HK-2 (cell line): Measurements from ENCODE around the gene EPG5.
"Not testable (repeated sequence)": the region's sequence is repeated elsewhere in the genome, so short reads cannot be mapped to it uniquely, and the experiment has no call there.

ENCODE experiments used
- DNase-seq: peaks from one replicate; pipeline ENCODE4 v3.0.0-alpha.2; 2018; ENCODE audit not compliant: unreplicated experiment

Gene EPG5, protein sequence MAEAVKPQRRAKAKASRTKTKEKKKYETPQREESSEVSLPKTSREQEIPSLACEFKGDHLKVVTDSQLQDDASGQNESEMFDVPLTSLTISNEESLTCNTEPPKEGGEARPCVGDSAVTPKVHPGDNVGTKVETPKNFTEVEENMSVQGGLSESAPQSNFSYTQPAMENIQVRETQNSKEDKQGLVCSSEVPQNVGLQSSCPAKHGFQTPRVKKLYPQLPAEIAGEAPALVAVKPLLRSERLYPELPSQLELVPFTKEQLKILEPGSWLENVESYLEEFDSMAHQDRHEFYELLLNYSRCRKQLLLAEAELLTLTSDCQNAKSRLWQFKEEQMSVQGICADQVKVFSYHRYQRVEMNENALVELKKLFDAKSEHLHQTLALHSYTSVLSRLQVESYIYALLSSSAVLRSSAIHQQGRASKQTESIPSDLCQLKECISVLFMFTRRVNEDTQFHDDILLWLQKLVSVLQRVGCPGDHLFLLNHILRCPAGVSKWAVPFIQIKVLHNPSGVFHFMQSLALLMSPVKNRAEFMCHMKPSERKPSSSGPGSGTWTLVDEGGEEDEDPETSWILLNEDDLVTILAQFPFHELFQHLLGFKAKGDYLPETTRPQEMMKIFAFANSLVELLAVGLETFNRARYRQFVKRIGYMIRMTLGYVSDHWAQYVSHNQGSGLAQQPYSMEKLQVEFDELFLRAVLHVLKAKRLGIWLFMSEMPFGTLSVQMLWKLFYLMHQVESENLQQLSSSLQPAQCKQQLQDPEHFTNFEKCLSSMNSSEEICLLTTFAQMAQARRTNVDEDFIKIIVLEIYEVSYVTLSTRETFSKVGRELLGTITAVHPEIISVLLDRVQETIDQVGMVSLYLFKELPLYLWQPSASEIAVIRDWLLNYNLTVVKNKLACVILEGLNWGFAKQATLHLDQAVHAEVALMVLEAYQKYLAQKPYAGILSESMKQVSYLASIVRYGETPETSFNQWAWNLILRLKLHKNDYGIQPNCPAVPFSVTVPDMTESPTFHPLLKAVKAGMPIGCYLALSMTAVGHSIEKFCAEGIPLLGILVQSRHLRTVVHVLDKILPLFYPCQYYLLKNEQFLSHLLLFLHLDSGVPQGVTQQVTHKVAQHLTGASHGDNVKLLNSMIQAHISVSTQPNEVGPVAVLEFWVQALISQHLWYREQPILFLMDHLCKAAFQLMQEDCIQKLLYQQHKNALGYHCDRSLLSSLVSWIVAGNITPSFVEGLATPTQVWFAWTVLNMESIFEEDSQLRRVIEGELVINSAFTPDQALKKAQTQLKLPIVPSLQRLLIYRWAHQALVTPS (N-terminal part only)

GRCh38 chr18:45967007-45967706 is at the start of gene EPG5:
EPG5 (minus strand) TSS chr18:45967329; CDS start chr18:45967239, 90 bp downstream.
- peak; percentile 88 for DNase-seq

- no peak for DNase-seq
Observed at GRCh38 chr18:46013484-46014189, 46.5 kb upstream of the EPG5 start.

- DNase-seq, result no peak
Observed at GRCh38 chr18:46010676-46011075, 43.5 kb upstream of the EPG5 start.

- no peak for DNase-seq
Observed at GRCh38 chr18:46010050-46010449, 42.9 kb upstream of the EPG5 start.

DNA sequence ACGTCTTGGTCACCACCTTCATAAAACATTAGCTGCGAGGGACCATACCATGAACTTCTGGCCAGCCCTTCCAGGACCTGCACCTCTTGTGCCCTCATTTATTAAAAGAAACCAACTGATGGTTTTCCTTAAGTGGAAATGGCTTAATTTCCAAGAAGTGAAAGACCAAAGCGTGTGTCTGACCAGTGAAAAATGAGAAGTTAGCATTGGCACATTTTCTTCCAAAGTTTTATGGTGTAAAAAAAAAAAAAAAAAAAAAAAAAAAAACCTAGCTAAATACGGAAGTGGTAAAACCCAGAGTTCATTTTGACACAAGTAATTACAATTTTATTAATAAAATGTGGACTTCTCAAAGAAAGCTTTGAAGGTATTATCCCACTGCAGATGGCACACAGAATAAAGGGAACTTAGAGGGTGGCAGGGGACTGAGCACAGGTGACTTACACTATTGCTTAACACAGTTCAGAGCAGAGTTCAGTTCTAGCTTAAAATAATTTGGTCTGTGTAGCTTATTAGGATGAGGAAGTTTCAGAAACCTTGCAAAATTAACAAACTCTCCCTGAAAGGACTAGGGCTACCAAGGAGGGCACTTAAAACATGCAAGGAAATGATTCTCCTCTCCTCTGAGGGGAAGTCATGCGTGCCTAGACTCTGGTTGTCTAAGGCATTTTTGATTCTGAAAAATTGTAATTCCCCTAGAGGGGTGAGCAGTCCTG is 42.2 kb upstream of the EPG5 start:
- no peak for DNase-seq

- no peak for DNase-seq
Observed at GRCh38 chr18:46008531-46008930, 41.4 kb upstream of the EPG5 start.

DNA sequence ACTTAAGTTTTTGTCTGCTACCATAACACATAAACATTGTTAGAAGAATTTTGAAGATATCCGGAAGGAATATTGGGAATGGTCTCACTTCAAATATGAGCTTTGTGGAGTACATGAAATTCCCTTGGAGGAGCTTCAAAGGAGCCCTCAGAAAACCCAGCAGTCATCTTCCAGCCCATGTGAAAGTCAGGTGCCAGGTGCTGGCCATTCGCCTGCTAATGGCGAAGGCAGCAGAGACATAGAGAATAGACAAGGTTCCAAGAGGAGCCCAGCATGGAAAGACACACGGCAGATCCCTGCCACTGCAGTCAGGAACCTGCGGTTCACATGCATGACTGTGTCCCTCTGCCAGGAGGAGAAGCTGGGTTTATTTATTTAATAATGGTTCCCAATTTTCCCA is 40.0 kb upstream of the EPG5 start:
- DNase-seq, result no peak

DNA sequence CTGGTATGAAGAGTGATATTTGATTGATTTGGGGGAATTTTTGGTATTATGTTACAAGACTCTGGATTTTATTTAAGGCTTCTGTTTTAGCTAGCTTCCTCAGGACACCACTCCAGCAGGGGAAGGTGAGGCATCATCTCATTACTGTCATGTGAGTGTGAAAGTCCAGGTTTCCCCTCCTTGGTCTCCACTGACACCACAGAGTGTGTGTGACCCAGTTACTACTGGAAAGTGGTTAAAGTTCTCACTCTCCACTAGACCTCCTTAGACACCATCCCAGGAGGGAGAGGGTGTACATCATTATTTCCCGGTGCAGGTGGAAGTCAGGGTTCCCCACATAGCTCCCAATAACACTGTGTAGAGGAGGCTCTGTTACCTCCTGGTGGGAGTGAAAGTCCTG is 35.8 kb upstream of the EPG5 start:
- no peak for DNase-seq

- DNase-seq, result no peak
Observed at GRCh38 chr18:46001892-46002291, 34.8 kb upstream of the EPG5 start.

GRCh38 chr18:46001074-46001473 is 33.9 kb upstream of the EPG5 start:
- DNase-seq, result no peak

GRCh38 chr18:45999536-45999935 is 32.4 kb upstream of the EPG5 start:
- DNase-seq, result no peak

DNA sequence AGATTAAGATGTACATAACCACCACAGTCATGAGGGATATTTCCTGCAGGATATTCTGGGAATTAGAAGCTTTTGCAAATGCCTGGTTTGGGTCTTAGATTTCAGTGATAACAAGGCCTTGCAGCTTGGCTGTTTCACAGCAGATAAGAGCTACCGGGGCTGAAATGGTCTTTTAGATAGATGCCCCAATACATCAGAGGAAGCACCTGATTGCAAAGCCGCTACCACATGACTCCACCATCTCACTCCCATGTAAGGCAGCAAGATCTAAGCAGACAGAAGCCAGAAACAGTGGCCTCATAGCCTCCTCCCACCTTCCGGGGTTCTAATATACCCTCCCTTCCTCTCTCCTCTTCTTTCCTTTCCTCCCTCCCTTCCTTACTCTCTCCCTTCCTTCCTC is 31.1 kb upstream of the EPG5 start:
- DNase-seq, result no peak

DNA sequence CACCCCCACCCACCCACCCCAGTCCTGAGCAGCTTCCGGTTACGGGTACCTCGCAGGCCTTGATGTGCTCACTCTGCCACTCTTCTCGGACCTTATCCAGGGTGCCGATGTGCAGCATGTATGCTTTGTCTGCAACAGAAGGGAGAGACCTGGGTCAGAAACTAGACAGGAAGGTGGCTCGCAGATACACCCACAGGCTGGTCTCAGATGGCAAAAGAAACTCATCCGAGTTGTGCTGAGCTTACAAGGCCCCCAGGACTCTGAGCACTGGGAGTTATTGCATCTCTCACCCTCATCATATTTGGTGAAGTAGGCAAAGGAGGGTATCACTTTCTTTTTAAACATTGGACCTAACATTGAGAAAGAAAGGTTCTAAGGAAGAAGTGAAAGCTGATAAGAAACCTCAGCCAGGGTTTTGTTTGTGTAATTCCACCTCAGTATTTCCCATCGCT is 30.6 kb upstream of the EPG5 start:
- DNase-seq, result no peak

GRCh38 chr18:45995461-45995860 is 28.3 kb upstream of the EPG5 start:
- no peak for DNase-seq

GRCh38 chr18:45993438-45993837 is 26.3 kb upstream of the EPG5 start:
- DNase-seq, result no peak

DNA sequence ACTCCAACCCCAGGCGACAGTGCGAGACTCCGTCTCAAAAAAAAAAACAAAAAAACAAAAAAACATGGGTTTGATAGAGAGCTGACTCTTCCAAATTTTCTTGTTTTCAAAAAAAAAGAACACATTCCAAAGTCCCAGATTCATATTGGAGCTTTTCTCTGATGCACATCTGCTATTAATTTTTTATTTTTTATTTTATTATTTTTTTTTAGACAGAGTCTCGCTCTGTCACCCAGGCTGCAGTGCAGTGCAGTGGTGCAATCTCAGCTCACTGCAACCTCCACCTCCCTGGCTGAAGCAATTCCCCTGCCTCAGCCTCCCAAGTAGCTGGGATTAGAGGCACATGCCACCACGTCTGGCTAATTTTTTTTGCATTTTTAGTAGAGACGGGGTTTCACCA is 25.4 kb upstream of the EPG5 start:
- DNase-seq, result not testable (repeated sequence)

DNA sequence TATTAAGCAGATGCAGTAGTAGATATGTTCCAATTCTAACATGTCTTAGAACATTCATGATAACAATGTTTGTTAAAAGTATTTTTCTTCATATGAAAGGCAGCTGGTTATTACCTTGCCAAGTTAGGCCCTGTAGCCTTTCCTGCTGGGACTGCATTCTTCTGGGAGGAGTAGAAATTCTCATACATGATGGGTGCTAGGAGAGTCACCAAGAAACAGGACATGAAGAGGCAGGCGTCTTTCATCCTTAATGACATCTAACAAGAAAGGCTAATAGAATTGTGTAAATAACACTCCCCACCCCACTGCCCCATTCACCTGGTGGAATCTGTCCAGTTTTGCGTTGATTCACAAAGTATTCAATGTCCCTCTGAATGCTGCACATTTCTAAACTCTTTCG is 24.7 kb upstream of the EPG5 start:
- no peak for DNase-seq

DNA sequence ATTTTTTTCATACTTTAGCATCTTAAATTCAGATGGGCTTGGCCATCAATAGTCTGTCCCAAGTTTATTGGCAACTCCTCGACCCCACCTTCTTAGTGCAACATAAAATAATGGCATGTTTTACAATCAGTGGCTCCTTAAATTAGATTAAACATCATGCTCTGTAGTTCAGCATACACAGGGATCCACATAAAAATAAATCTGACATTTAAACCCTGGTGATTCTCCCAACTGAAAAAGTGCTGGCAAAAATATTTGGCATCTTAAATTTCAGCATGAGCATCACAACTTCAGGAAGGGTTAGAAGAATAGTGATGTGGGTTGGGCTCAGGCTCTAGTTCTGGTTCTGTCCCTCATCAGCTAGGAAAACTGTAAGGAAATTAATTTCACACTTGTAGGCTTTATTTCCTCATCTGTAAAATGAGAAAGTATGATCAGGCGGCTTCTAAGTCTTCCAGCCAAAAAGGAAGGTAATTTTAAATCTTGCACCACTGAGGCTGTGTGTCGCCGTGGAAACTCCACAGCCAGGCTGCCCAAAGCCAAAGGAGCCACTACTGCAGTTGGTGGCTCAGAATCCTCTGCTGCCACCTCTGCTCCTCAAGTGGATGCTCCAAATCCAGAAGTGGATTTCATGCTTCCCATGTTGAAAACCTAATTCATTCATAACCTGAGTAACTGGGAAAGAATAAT is 17.6 kb upstream of the EPG5 start:
- no peak for DNase-seq

DNA sequence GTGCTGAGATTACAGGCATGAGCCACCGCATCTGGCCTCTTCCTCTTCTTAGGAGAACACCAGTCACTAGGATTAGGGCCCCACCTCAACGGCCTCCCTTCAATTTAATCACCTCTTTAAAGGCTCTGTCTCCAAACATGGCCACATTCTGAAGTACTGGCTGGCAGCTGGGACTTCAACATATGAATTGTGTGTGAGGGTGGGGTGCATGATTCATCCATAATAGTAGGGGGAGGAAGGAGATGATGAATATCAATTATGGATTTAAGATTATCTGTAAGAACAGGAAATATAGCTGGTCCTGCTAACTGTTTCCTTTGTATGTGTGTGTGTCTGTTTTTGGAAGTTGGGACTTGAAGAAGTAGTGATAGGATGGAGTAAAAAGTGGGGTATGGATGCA is 14.7 kb upstream of the EPG5 start:
- DNase-seq, result no peak
